GM23338 (cell line): ENCODE data around the gene AGAP1. TPM values are rescaled to one million over a fixed set of nuclear protein-coding genes. Genes with fewer than 3 reads are reported as not detected.

Experiments
- ATAC-seq: fragments of 200-7000 bp; cut with Tn5 transposase; 3 replicates; pipeline ENCODE4 v1.9.1; 2020
- DNase-seq: peaks from one replicate; pipeline ENCODE4 v3.0.0-alpha.2; 2015; ENCODE audit warnings: low spot score
- H2AFZ ChIP-seq: fragments of 200-600 bp; sonication (generic); 2 replicates; pipeline ENCODE4 v1.8.0; 2016; ENCODE audit warnings: antibody characterized with exemption, mild to moderate bottlenecking, moderate library complexity
- H3F3A ChIP-seq: fragments of 200-600 bp; sonication (generic); replicated peaks from 2 replicates; pipeline ENCODE4 v1.8.0; 2017; ENCODE audit warnings: antibody characterized with exemption, mixed run types, low read depth
- H3K27ac ChIP-seq: fragments of 200-600 bp; sonication (generic); 2 replicates; pipeline ENCODE4 v1.6.1; 2016; ENCODE audit warnings: low read depth
- H3K27me3 ChIP-seq: fragments of 200-600 bp; sonication (generic); 2 replicates; pipeline ENCODE4 v1.8.0; 2016; ENCODE audit warnings: mild to moderate bottlenecking, mixed run types, moderate library complexity; ENCODE audit not compliant: insufficient read depth
- H3K36me3 ChIP-seq: fragments of 200-600 bp; sonication (generic); 2 replicates; pipeline ENCODE4 v1.8.0; 2016; ENCODE audit warnings: mild to moderate bottlenecking; ENCODE audit not compliant: insufficient read depth
- H3K4me1 ChIP-seq: fragments of 200-600 bp; sonication (generic); 2 replicates; pipeline ENCODE4 v1.8.0; 2016; ENCODE audit warnings: mild to moderate bottlenecking, moderate library complexity; ENCODE audit not compliant: insufficient read depth
- H3K4me2 ChIP-seq: fragments of 200-600 bp; sonication (generic); 2 replicates; pipeline ENCODE4 v1.7.1; 2017; ENCODE audit warnings: mixed run types
- H3K4me3 ChIP-seq: fragments of 200-600 bp; sonication (generic); 2 replicates; pipeline ENCODE4 v1.6.1; 2016; ENCODE audit warnings: mixed run types
- H3K79me2 ChIP-seq: fragments of 200-600 bp; sonication (generic); replicated peaks from 2 replicates; pipeline ENCODE4 v1.8.0; 2017; ENCODE audit warnings: mild to moderate bottlenecking; ENCODE audit not compliant: insufficient read depth
- H3K9me2 ChIP-seq: fragments of 200-600 bp; sonication (generic); 2 replicates; pipeline ENCODE4 v1.8.0; 2017; ENCODE audit not compliant: insufficient read depth
- H4K20me1 ChIP-seq: fragments of 200-600 bp; sonication (generic); replicated peaks from 2 replicates; pipeline ENCODE4 v1.8.0; 2017; ENCODE audit warnings: mild to moderate bottlenecking; ENCODE audit not compliant: insufficient read depth
- H3K27ac Mint-ChIP-seq: 2 replicates; pipeline ENCODE4 v1.8.0; 2020; ENCODE audit warnings: inconsistent platforms, mild to moderate bottlenecking, moderate library complexity, mixed read lengths
- H3K27me3 Mint-ChIP-seq: 3 replicates; pipeline ENCODE4 v1.8.0; 2022; ENCODE audit warnings: low read depth, mild to moderate bottlenecking, moderate library complexity, mixed read lengths, inconsistent platforms; ENCODE audit not compliant: insufficient read depth, poor library complexity
- H3K36me3 Mint-ChIP-seq: 3 replicates; pipeline ENCODE4 v1.8.0; 2021; ENCODE audit warnings: low read depth, mild to moderate bottlenecking, inconsistent platforms, moderate library complexity, mixed read lengths
- H3K4me1 Mint-ChIP-seq: 3 replicates; pipeline ENCODE4 v1.8.0; 2020; ENCODE audit warnings: mild to moderate bottlenecking, inconsistent platforms, mixed read lengths
- H3K4me3 Mint-ChIP-seq: 3 replicates; pipeline ENCODE4 v1.8.0; 2021; ENCODE audit warnings: moderate library complexity, mild to moderate bottlenecking, inconsistent platforms, mixed read lengths
- H3K9me3 Mint-ChIP-seq: 3 replicates; pipeline ENCODE4 v1.8.0; 2020; ENCODE audit warnings: moderate library complexity, mild to moderate bottlenecking, inconsistent platforms, mixed read lengths
- CREB1 ChIP-seq: fragments of 250-450 bp; sonication (Bioruptor Pico); IDR thresholded peaks from 2 replicates; pipeline ENCODE4 v1.5.0; 2020; ENCODE audit warnings: low read depth, mild to moderate bottlenecking, moderate library complexity
- ETS1 ChIP-seq: IDR thresholded peaks from 2 replicates; pipeline ENCODE4 v1.6.1; 2016; ENCODE audit warnings: antibody characterized with exemption
- EZH2 ChIP-seq: fragments of 200-600 bp; sonication (generic); IDR thresholded peaks from one replicate; pipeline ENCODE4 v1.8.0; 2017; ENCODE audit warnings: antibody characterized with exemption, mild to moderate bottlenecking, low read depth; ENCODE audit not compliant: unreplicated experiment
- EZH2phosphoT487 ChIP-seq: fragments of 200-600 bp; sonication (generic); IDR thresholded peaks from one replicate; pipeline ENCODE4 v1.8.1; 2018; ENCODE audit warnings: antibody characterized with exemption; ENCODE audit not compliant: unreplicated experiment
- JUNB ChIP-seq: IDR thresholded peaks from one replicate; pipeline ENCODE4 v1.6.1; 2016; ENCODE audit warnings: antibody characterized with exemption; ENCODE audit not compliant: unreplicated experiment
- NANOG ChIP-seq: IDR thresholded peaks from 2 replicates; pipeline ENCODE4 v1.6.1; 2016; ENCODE audit warnings: antibody characterized with exemption, borderline replicate concordance
- POLR2AphosphoS5 ChIP-seq: IDR thresholded peaks from 2 replicates; pipeline ENCODE4 v1.6.1; 2016; ENCODE audit warnings: antibody characterized with exemption, low read depth
- REST ChIP-seq: IDR thresholded peaks from one replicate; pipeline ENCODE4 v1.6.1; 2018; ENCODE audit warnings: antibody characterized with exemption; ENCODE audit not compliant: unreplicated experiment
- STAT1 ChIP-seq: IDR thresholded peaks from one replicate; pipeline ENCODE4 v1.6.1; 2016; ENCODE audit warnings: antibody characterized with exemption; ENCODE audit not compliant: unreplicated experiment
- ZNF114 ChIP-seq: fragments of 250-450 bp; sonication (Bioruptor Pico); IDR thresholded peaks from 2 replicates; pipeline ENCODE4 v1.5.0; 2020; ENCODE audit warnings: mild to moderate bottlenecking, moderate library complexity
- ZNF331 ChIP-seq: fragments of 250-450 bp; sonication (Bioruptor Pico); IDR thresholded peaks from 2 replicates; pipeline ENCODE4 v1.5.0; 2020; ENCODE audit warnings: low read depth, mild to moderate bottlenecking, moderate library complexity
- polyA plus RNA-seq: library from polyadenylated mRNA; unstranded; fragments of >200 nt; fragmentation: Nextera tagmentation; extraction: Ambion mirVana; gene quantifications from 2 replicates; pipeline ENCODE4 v1.2.1, GENCODE V29; 2016
- total RNA-seq: library from RNA; depleted of rRNA; stranded (reverse); fragments of >200 nt; shearing (Covaris generic); gene quantifications from 2 replicates; pipeline ENCODE4 v1.2.3, GENCODE V29; 2014
- TF ChIP-seq, protein P1 (sequence below), 2 experiments: fragments of 200-600 bp in 1 of 2; sonication (generic) in 1 of 2; conservative IDR thresholded peaks; 2 replicates each; pipeline versions ENCODE4 v1.5.1 to v1.6.1; 2016 to 2017; ENCODE audit warnings: antibody characterized with exemption in 2 of 2, low read depth in 2 of 2, mild to moderate bottlenecking in 2 of 2, moderate library complexity in 1 of 2
- TF ChIP-seq, protein P2 (sequence below): fragments of 250-450 bp; sonication (Bioruptor Pico); IDR thresholded peaks from 2 replicates; pipeline ENCODE4 v1.5.0; 2020; ENCODE audit warnings: mild to moderate bottlenecking, moderate library complexity

The AGAP1 gene
- total and polyA plus RNA-seq, 2 experiments from 2014 or later = 13.3 to 27.9 TPM

DNA sequence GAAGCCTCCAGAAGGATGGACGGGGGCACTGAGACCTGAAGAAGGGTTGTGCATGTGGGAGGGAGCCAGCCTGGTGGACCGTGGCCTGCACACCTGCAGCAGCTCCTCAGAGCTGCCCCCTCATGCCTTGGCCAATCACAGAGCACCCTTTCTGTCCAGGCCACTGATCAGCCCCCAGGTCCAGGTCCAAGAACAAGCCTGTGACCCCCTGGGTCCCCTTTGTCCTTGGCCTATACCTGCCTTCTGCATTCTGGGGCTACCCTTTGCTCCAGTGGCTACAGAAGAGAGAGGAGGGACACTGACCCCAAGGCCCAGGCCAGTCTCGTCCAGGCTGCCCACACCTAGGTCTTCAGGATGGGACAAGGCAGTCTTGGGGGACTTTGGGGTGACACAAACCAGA, 62.2 kb downstream of the AGAP1 start:
- no peak overlapping the region for H3K4me3 ChIP-seq
- peaks cover 97% of the 10 kb centered on the region for H3K79me2 ChIP-seq
- H3K27ac ChIP-seq = no peak overlapping the region
- peaks cover 6% of the 10 kb centered on the region; the same call in 1 of the 2 replicates for H3K9me2 ChIP-seq
- H3K9me3 Mint-ChIP-seq = no peaks in the 10 kb centered on the region
- no peak overlapping the region for H2AFZ ChIP-seq
- peaks cover 8% of the 10 kb centered on the region for H4K20me1 ChIP-seq
- no peak overlapping the region for H3K4me2 ChIP-seq
- H3K4me3 Mint-ChIP-seq = no peak overlapping the region
- peaks cover 15% of the 10 kb centered on the region for H3K27me3 Mint-ChIP-seq
- TF ChIP-seq, protein P1, sequence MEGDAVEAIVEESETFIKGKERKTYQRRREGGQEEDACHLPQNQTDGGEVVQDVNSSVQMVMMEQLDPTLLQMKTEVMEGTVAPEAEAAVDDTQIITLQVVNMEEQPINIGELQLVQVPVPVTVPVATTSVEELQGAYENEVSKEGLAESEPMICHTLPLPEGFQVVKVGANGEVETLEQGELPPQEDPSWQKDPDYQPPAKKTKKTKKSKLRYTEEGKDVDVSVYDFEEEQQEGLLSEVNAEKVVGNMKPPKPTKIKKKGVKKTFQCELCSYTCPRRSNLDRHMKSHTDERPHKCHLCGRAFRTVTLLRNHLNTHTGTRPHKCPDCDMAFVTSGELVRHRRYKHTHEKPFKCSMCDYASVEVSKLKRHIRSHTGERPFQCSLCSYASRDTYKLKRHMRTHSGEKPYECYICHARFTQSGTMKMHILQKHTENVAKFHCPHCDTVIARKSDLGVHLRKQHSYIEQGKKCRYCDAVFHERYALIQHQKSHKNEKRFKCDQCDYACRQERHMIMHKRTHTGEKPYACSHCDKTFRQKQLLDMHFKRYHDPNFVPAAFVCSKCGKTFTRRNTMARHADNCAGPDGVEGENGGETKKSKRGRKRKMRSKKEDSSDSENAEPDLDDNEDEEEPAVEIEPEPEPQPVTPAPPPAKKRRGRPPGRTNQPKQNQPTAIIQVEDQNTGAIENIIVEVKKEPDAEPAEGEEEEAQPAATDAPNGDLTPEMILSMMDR (conservative IDR thresholded peaks at IDR 0.05; ENCODE audit: low read depth in 2 of 2) = no peak
- TF ChIP-seq POLR2AphosphoS5 = no peak
- no peak for TF ChIP-seq CREB1 (CRISPR knock-in tag)
- TF ChIP-seq JUNB = no peak
- no peak for TF ChIP-seq NANOG
- no peak for TF ChIP-seq STAT1
- no peak for TF ChIP-seq ZNF114 (CRISPR knock-in tag)
- TF ChIP-seq REST = no peak
- no peak for TF ChIP-seq EZH2phosphoT487
- TF ChIP-seq, protein P2, sequence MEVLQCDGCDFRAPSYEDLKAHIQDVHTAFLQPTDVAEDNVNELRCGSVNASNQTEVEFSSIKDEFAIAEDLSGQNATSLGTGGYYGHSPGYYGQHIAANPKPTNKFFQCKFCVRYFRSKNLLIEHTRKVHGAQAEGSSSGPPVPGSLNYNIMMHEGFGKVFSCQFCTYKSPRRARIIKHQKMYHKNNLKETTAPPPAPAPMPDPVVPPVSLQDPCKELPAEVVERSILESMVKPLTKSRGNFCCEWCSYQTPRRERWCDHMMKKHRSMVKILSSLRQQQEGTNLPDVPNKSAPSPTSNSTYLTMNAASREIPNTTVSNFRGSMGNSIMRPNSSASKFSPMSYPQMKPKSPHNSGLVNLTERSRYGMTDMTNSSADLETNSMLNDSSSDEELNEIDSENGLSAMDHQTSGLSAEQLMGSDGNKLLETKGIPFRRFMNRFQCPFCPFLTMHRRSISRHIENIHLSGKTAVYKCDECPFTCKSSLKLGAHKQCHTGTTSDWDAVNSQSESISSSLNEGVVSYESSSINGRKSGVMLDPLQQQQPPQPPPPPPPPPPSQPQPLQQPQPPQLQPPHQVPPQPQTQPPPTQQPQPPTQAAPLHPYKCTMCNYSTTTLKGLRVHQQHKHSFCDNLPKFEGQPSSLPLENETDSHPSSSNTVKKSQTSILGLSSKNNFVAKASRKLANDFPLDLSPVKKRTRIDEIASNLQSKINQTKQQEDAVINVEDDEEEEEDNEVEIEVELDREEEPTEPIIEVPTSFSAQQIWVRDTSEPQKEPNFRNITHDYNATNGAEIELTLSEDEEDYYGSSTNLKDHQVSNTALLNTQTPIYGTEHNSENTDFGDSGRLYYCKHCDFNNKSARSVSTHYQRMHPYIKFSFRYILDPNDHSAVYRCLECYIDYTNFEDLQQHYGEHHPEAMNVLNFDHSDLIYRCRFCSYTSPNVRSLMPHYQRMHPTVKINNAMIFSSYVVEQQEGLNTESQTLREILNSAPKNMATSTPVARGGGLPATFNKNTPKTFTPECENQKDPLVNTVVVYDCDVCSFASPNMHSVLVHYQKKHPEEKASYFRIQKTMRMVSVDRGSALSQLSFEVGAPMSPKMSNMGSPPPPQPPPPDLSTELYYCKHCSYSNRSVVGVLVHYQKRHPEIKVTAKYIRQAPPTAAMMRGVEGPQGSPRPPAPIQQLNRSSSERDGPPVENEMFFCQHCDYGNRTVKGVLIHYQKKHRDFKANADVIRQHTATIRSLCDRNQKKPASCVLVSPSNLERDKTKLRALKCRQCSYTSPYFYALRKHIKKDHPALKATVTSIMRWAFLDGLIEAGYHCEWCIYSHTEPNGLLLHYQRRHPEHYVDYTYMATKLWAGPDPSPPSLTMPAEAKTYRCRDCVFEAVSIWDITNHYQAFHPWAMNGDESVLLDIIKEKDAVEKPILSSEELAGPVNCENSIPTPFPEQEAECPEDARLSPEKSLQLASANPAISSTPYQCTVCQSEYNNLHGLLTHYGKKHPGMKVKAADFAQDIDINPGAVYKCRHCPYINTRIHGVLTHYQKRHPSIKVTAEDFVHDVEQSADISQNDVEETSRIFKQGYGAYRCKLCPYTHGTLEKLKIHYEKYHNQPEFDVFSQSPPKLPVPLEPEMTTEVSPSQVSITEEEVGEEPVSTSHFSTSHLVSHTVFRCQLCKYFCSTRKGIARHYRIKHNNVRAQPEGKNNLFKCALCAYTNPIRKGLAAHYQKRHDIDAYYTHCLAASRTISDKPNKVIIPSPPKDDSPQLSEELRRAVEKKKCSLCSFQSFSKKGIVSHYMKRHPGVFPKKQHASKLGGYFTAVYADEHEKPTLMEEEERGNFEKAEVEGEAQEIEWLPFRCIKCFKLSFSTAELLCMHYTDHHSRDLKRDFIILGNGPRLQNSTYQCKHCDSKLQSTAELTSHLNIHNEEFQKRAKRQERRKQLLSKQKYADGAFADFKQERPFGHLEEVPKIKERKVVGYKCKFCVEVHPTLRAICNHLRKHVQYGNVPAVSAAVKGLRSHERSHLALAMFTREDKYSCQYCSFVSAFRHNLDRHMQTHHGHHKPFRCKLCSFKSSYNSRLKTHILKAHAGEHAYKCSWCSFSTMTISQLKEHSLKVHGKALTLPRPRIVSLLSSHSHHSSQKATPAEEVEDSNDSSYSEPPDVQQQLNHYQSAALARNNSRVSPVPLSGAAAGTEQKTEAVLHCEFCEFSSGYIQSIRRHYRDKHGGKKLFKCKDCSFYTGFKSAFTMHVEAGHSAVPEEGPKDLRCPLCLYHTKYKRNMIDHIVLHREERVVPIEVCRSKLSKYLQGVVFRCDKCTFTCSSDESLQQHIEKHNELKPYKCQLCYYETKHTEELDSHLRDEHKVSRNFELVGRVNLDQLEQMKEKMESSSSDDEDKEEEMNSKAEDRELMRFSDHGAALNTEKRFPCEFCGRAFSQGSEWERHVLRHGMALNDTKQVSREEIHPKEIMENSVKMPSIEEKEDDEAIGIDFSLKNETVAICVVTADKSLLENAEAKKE (CRISPR knock-in tag) = no peak
- no peak for TF ChIP-seq ZNF331 (CRISPR knock-in tag)
- no peak for TF ChIP-seq EZH2
- TF ChIP-seq ETS1 = no peak
- H3K27me3 ChIP-seq = no peaks in the 10 kb centered on the region
- ATAC-seq (no peak), DNase-seq (no peak)
- H3K4me1 ChIP-seq = peaks cover 11% of the 10 kb centered on the region
- H3K36me3 ChIP-seq = no peaks in the 10 kb centered on the region; the same call in 1 of the 2 replicates
- no peaks in the 10 kb centered on the region for H3K36me3 Mint-ChIP-seq
- no peaks in the 10 kb centered on the region for H3F3A ChIP-seq
- H3K4me1 Mint-ChIP-seq = peaks cover 43% of the 10 kb centered on the region
- no peak overlapping the region for H3K27ac Mint-ChIP-seq
